A549 (cell line): ENCODE data around the gene LY6G6D. TPM values are rescaled to one million over a fixed set of nuclear protein-coding genes. Genes with fewer than 3 reads are reported as not detected.

ENCODE experiments used
- ATAC-seq, 2 experiments: fragments of 200-7000 bp in 1 of 2; fragments of >200 bp in 1 of 2; cut with Nextera tagmentation in 1 of 2; cut with Tn5 transposase in 1 of 2; 3 replicates each; pipeline versions ENCODE4 v1.8.0 to v1.9.1; 2018 to 2020; ENCODE audit warnings: mild to moderate bottlenecking in 1 of 2, moderate library complexity in 1 of 2
- CTCF ChIA-PET: fragments of 300-600 bp; sonication (Branson Sonifier 250); formaldehyde crosslinking; extraction: SDS; loops from one replicate; lab custom pipeline; 2021; ENCODE audit warnings: antibody characterized with exemption, inconsistent platforms; lab: Yijun Ruan, JAX
- POLR2A ChIA-PET: fragments of 350-600 bp; formaldehyde crosslinking; extraction: SDS; loops from one replicate; lab custom pipeline; 2021; ENCODE audit warnings: antibody characterized with exemption, inconsistent platforms; lab: Yijun Ruan, JAX
- DNase-seq, 2 experiments: peaks; one replicate each; pipeline versions ENCODE4 v3.0.0 to v3.0.0-alpha.2; 2011 to 2016; ENCODE audit warnings: low read depth in 1 of 2, low spot score in 1 of 2
- FAIRE-seq: peaks from 2 replicates; lab custom pipeline; 2011; peaks lifted over from hg19 to GRCh38; lab: Jason Lieb, UNC
- H3K27ac ChIP-seq, 2 experiments: fragments of >200 bp; sonication (Bioruptor Twin); formaldehyde crosslinking; 3 replicates each; pipeline ENCODE4 v1.5.1; 2016 to 2017
- H3K4me1 ChIP-seq: fragments of >200 bp; sonication (Bioruptor Twin); formaldehyde crosslinking; 3 replicates; pipeline ENCODE4 v1.6.1; 2016
- H3K4me2 ChIP-seq: fragments of >200 bp; sonication (Bioruptor Twin); formaldehyde crosslinking; 3 replicates; pipeline ENCODE4 v1.6.1; 2016
- H3K4me3 ChIP-seq: fragments of >200 bp; sonication (Bioruptor Twin); formaldehyde crosslinking; 3 replicates; pipeline ENCODE4 v1.5.1; 2016
- H3K9me3 ChIP-seq: fragments of >200 bp; sonication (Bioruptor Twin); formaldehyde crosslinking; 3 replicates; pipeline ENCODE4 v1.6.1; 2016
- CHD4 ChIP-seq: fragments of 200-600 bp; sonication (generic); IDR thresholded peaks from 2 replicates; pipeline ENCODE4 v1.6.1; 2016; ENCODE audit warnings: antibody characterized with exemption, mild to moderate bottlenecking, borderline replicate concordance
- CTCF ChIP-seq: fragments of >200 bp; sonication (Bioruptor Twin); formaldehyde crosslinking; IDR thresholded peaks from 3 replicates; pipeline ENCODE4 v1.5.1; 2016
- EHF ChIP-seq: fragments of 250-450 bp; sonication (Bioruptor Pico); IDR thresholded peaks from 2 replicates; pipeline ENCODE4 v1.5.0; 2020; ENCODE audit warnings: mild to moderate bottlenecking
- ELK1 ChIP-seq: fragments of 150-350 bp; IDR thresholded peaks from 2 replicates; pipeline ENCODE4 v1.6.1; 2014; ENCODE audit warnings: low read depth, mild to moderate bottlenecking, low read length
- EP300 ChIP-seq, 2 experiments: fragments of >200 bp; sonication (Bioruptor Twin); formaldehyde crosslinking; IDR thresholded peaks; 2 replicates in 1 of 2; 3 replicates in 1 of 2; pipeline ENCODE4 v1.6.1; 2016 to 2017
- FOSL2 ChIP-seq, 2 experiments: fragments of 450-650 bp in 1 of 2; fragments of >200 bp in 1 of 2; sonication (Bioruptor Twin) in 1 of 2; formaldehyde crosslinking; IDR thresholded peaks; 2 replicates each; pipeline versions ENCODE4 v1.5.0 to v1.6.1; 2016 to 2020; ENCODE audit warnings: mild to moderate bottlenecking in 1 of 2, moderate library complexity in 1 of 2
- FOXS1 ChIP-seq: fragments of 250-450 bp; sonication (Bioruptor Pico); IDR thresholded peaks from 2 replicates; pipeline ENCODE4 v1.5.0; 2020; ENCODE audit warnings: mild to moderate bottlenecking, moderate library complexity
- GATA3 ChIP-seq: IDR thresholded peaks from 2 replicates; pipeline ENCODE4 v1.6.1; 2012; ENCODE audit warnings: borderline replicate concordance
- HDAC2 ChIP-seq: fragments of 200-600 bp; sonication (generic); IDR thresholded peaks from 2 replicates; pipeline ENCODE4 v1.6.1; 2016
- HMGXB4 ChIP-seq: fragments of 250-450 bp; sonication (Bioruptor Pico); IDR thresholded peaks from 2 replicates; pipeline ENCODE4 v1.5.0; 2021; ENCODE audit warnings: mild to moderate bottlenecking, moderate library complexity, borderline replicate concordance
- HOXA7 ChIP-seq: fragments of 250-450 bp; sonication (Bioruptor Pico); IDR thresholded peaks from 2 replicates; pipeline ENCODE4 v1.5.0; 2020; ENCODE audit warnings: mild to moderate bottlenecking, moderate library complexity
- HOXB5 ChIP-seq: fragments of 250-450 bp; sonication (Bioruptor Pico); IDR thresholded peaks from 2 replicates; pipeline ENCODE4 v1.5.0; 2020; ENCODE audit warnings: mild to moderate bottlenecking, moderate library complexity
- KDM5A ChIP-seq: fragments of 200-600 bp; sonication (generic); IDR thresholded peaks from 2 replicates; pipeline ENCODE4 v1.6.1; 2016; ENCODE audit warnings: antibody characterized with exemption, mild to moderate bottlenecking
- MAX ChIP-seq: IDR thresholded peaks from 2 replicates; pipeline ENCODE4 v1.6.1; 2012
- MAZ ChIP-seq: fragments of 150-350 bp; IDR thresholded peaks from 2 replicates; pipeline ENCODE4 v1.6.1; 2014; ENCODE audit warnings: antibody characterized with exemption, low read depth, low read length, borderline replicate concordance
- NPAS2 ChIP-seq: fragments of 250-450 bp; sonication (Bioruptor Pico); IDR thresholded peaks from 2 replicates; pipeline ENCODE4 v1.8.0; 2022; ENCODE audit warnings: mild to moderate bottlenecking, moderate library complexity, borderline replicate concordance
- NR3C1 ChIP-seq: fragments of >200 bp; sonication (Bioruptor Twin); formaldehyde crosslinking; IDR thresholded peaks from 3 replicates; pipeline ENCODE4 v1.6.1; 2017
- POLR2AphosphoS2 ChIP-seq: conservative IDR thresholded peaks from 2 replicates; pipeline ENCODE4 v1.6.1; 2012; ENCODE audit warnings: low read length, improper control_type of control experiment, inconsistent platforms
- RARB ChIP-seq: fragments of 250-450 bp; sonication (Bioruptor Pico); IDR thresholded peaks from 2 replicates; pipeline ENCODE4 v1.8.0; 2021; ENCODE audit warnings: mild to moderate bottlenecking, moderate library complexity
- RFX5 ChIP-seq: fragments of 450-650 bp; IDR thresholded peaks from 2 replicates; pipeline ENCODE4 v1.7.1; 2014; ENCODE audit warnings: antibody characterized with exemption, mild to moderate bottlenecking, moderate library complexity
- SMC3 ChIP-seq: fragments of >200 bp; sonication (Bioruptor Twin); formaldehyde crosslinking; IDR thresholded peaks from 3 replicates; pipeline ENCODE4 v1.6.1; 2018; ENCODE audit warnings: inconsistent platforms
- TFCP2L1 ChIP-seq: fragments of 250-450 bp; sonication (Bioruptor Pico); IDR thresholded peaks from 2 replicates; pipeline ENCODE4 v1.5.0; 2021; ENCODE audit warnings: mild to moderate bottlenecking
- ZSCAN20 ChIP-seq: fragments of 250-450 bp; sonication (Bioruptor Pico); IDR thresholded peaks from 2 replicates; pipeline ENCODE4 v1.8.0; 2022; ENCODE audit warnings: mild to moderate bottlenecking, moderate library complexity
- WGBS: methylation state at CpG from one replicate; pipeline ENCODE4 v1.1.6; 2017; ENCODE audit errors: missing lambda C conversion rate; 5-methylcytosine and 5-hydroxymethylcytosine counted together
- polyA plus RNA-seq, 4 experiments: library from polyadenylated mRNA; depleted of rRNA in 3 of 4; stranded (reverse); fragments of >200 nt; fragmentation: RNase III in 1 of 4; extraction: RNeasy Plus Mini Kit Qiagen cat#74134 plus additional on column Dnase treatment in 1 of 4; gene quantifications; 2 replicates in 3 of 4; 3 replicates in 1 of 4; pipeline ENCODE4 v1.2.3, GENCODE V29; 2011 to 2017
- TF ChIP-seq, protein P1 (sequence below): fragments of >200 bp; sonication (Bioruptor Twin); formaldehyde crosslinking; IDR thresholded peaks from 3 replicates; pipeline ENCODE4 v1.6.1; 2016
- TF ChIP-seq, protein P2 (sequence below): fragments of 200-600 bp; sonication (generic); IDR thresholded peaks from 2 replicates; pipeline ENCODE4 v1.6.1; 2016; ENCODE audit warnings: antibody characterized with exemption, mild to moderate bottlenecking, moderate library complexity

Gene LY6G6D
- polyA plus RNA-seq, 2 of the 4 experiments (the other 2 are of a cell fraction), result not detected

DNA sequence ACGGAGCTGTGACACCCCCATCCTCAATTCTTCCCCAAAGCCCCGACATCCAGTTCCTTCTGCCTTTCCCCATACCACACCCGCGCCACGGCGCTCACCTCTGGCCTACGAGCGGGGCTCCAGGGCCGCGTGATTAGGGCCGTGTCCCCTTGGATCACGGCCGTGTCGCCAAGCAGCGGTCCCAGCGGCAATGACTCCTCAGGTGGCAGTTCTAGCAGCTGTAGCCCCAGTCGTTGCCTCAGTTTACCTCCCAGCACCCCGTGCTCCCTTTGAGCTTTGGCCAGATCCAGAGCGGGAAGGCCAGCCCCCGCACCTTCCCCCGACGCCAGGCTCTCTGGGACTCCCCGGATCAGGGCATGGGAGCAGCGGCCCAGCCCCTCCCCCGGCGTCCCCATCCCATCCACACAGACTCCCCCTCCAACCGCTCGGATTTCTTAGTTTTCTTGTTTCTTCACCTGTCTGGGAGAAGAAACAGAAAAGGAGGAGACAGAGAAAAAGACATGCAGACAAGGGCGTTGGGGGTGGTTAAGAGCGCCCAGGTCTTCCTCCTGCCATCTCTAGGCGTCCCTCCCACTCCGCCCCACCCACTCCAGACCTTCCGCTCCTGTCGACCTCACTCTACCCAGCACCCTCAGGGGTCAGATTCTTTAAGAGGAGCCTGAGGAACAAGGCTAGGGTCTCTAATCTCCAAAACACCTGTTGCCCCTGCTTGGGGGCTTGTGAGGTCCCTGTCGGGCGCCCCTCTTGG is 13.8 kb downstream of the LY6G6D start, which contains the start of gene DDAH2:
Gene DDAH2, minus strand, starts transcription at position 533 of the 748 bp plus-strand sequence. Its CDS starts 138 bp downstream, at position 395.
- peaks cover 11% of the 10 kb centered on the region for H3K4me1 ChIP-seq
- ChIA-PET CTCF (interaction anchor here (0.6 to 4.7 kb wide), 19 partner anchors 10 to 135 kb away, joined by 3 to 30 read pairs (median 5); partner anchors contain the start of genes LSM2, LY6G5C, LY6G6D and MSH5), POLR2A (interaction anchor here (0.9 to 2.0 kb wide), 3 partner anchors 26 to 98 kb away, joined by 3 to 9 read pairs (median 7); partner anchors contain the start of genes ABHD16A, HSPA1A, HSPA1B and HSPA1L)
- 47% methylated on average over 18 of the region's 36 CpGs for WGBS
- H3K9me3 ChIP-seq, result no peaks in the 10 kb centered on the region
- peak within 1 kb of the TSS; percentile 83 for H3K4me2 ChIP-seq
- peak within 1 kb of the TSS; percentile 76 to 95 for H3K27ac ChIP-seq
- DNase-seq, result no peak
- H3K4me3 ChIP-seq, result peak within 1 kb of the TSS; percentile 58
- no peak for FAIRE-seq
- ATAC-seq, result peak; percentile 52 to 69
- TF ChIP-seq FOXS1 (no peak), KDM5A (peak; percentile 70)

DNA sequence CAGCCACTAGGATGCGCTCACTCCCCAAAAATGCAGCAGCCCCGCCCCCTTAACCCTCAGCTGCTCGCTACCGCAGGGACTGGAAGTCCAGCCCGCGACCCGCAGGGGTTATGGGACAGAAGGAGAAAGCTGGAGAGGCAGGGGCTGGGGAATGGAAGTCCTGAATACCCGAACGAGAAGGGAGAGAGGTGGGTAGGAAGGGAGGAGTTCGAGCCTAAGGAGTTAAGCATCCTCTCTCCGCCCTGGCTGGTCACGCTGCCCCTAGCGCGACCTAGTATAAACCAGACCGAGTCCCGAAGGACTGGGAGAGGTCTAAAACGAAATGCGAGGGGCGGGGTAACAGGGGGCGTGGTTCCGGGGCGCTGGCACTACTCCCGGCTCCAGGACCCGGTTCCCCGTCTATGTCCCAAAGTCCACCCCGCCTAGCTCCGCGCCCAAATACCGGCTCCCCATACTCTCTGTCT is 14.4 kb downstream of the LY6G6D start:
- ATAC-seq, result peak; percentile 85 to 88
- CTCF ChIA-PET, result interaction anchor here (0.6 to 4.7 kb wide), 21 partner anchors 10 to 134 kb away, joined by 3 to 30 read pairs (median 5); partner anchors contain the start of genes LSM2, LY6G5C, LY6G6D and MSH5
- Histone ChIP-seq H3K4me2 (peak overlapping the region; percentile 83), H3K4me1 (peaks cover 17% of the 10 kb centered on the region), H3K27ac (peak overlapping the region; percentile 76 to 95), H3K4me3 (peak overlapping the region; percentile 58), H3K9me3 (no peaks in the 10 kb centered on the region)
- WGBS, result under 1% methylated on average over 26 of the region's 29 CpGs
- peak; percentile 80 to 85 for DNase-seq
- no peak for FAIRE-seq
- POLR2A ChIA-PET, result interaction anchor here (0.9 to 2.0 kb wide), 4 partner anchors 10 to 98 kb away, joined by 3 to 9 read pairs (median 6); partner anchors contain the start of genes ABHD16A, HSPA1A, HSPA1B and HSPA1L
- TF ChIP-seq EHF (CRISPR knock-in tag) (no peak), HDAC2 (no peak), CTCF (peak; percentile 68), ZSCAN20 (CRISPR knock-in tag) (no peak), SMC3 (peak; percentile 66), FOSL2 (IDR thresholded peaks at IDR 0.05) (no peak), FOSL2 (CRISPR knock-in tag; IDR thresholded peaks at IDR 0.05) (no peak), GATA3 (no peak), NR3C1 (no peak), POLR2AphosphoS2 (no peak), RFX5 (no peak), HOXB5 (CRISPR knock-in tag) (peak; percentile 39; the same call in 1 of the 2 replicates), TFCP2L1 (CRISPR knock-in tag) (no peak), MAX (peak; percentile 4), RARB (CRISPR knock-in tag) (no peak), HOXA7 (CRISPR knock-in tag) (no peak), CHD4 (no peak), NPAS2 (CRISPR knock-in tag) (no peak), MAZ (no peak), ELK1 (no peak), EP300 (IDR thresholded peaks at IDR 0.05) (no peak), HMGXB4 (CRISPR knock-in tag) (no peak)
- TF ChIP-seq, protein P1, sequence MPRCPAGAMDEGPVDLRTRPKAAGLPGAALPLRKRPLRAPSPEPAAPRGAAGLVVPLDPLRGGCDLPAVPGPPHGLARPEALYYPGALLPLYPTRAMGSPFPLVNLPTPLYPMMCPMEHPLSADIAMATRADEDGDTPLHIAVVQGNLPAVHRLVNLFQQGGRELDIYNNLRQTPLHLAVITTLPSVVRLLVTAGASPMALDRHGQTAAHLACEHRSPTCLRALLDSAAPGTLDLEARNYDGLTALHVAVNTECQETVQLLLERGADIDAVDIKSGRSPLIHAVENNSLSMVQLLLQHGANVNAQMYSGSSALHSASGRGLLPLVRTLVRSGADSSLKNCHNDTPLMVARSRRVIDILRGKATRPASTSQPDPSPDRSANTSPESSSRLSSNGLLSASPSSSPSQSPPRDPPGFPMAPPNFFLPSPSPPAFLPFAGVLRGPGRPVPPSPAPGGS, result no peak
- TF ChIP-seq, protein P2, sequence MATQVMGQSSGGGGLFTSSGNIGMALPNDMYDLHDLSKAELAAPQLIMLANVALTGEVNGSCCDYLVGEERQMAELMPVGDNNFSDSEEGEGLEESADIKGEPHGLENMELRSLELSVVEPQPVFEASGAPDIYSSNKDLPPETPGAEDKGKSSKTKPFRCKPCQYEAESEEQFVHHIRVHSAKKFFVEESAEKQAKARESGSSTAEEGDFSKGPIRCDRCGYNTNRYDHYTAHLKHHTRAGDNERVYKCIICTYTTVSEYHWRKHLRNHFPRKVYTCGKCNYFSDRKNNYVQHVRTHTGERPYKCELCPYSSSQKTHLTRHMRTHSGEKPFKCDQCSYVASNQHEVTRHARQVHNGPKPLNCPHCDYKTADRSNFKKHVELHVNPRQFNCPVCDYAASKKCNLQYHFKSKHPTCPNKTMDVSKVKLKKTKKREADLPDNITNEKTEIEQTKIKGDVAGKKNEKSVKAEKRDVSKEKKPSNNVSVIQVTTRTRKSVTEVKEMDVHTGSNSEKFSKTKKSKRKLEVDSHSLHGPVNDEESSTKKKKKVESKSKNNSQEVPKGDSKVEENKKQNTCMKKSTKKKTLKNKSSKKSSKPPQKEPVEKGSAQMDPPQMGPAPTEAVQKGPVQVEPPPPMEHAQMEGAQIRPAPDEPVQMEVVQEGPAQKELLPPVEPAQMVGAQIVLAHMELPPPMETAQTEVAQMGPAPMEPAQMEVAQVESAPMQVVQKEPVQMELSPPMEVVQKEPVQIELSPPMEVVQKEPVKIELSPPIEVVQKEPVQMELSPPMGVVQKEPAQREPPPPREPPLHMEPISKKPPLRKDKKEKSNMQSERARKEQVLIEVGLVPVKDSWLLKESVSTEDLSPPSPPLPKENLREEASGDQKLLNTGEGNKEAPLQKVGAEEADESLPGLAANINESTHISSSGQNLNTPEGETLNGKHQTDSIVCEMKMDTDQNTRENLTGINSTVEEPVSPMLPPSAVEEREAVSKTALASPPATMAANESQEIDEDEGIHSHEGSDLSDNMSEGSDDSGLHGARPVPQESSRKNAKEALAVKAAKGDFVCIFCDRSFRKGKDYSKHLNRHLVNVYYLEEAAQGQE, result no peak; the same call in 1 of the 2 replicates
